H1 (cell line): ENCODE measurements around the gene FKBP1A. TPM values are rescaled to one million over a fixed set of nuclear protein-coding genes. Genes with fewer than 3 reads are reported as not detected.
A peak's percentile ranks its signal among the peaks of the same experiment; 100 is the strongest.

Experiments used
- CTCF ChIA-PET: fragments of 300-600 bp; sonication (Branson Sonifier 250); formaldehyde crosslinking; loops from one replicate; lab custom pipeline; 2021; ENCODE audit not compliant: partially characterized antibody; lab: Charles Lee
- POLR2A ChIA-PET: fragments of 300-600 bp; sonication (Branson Sonifier 250); formaldehyde crosslinking; loops from one replicate; lab custom pipeline; 2021; ENCODE audit warnings: inconsistent platforms; ENCODE audit not compliant: partially characterized antibody; lab: Charles Lee
- DNase-seq, 2 experiments: peaks; one replicate each; pipeline versions ENCODE4 v3.0.0 to v3.0.0-alpha.2; 2010 to 2022; ENCODE audit warnings: low spot score in 2 of 2, low read depth in 1 of 2, mixed read lengths in 1 of 2
- FAIRE-seq: peaks from 2 replicates; lab custom pipeline; 2011; peaks lifted over from hg19 to GRCh38; lab: Jason Lieb, UNC
- H2AFZ ChIP-seq: 2 replicates; pipeline ENCODE4 v1.8.1; 2012; ENCODE audit warnings: low read length, inconsistent platforms
- H2AK5ac ChIP-seq: 2 replicates; pipeline ENCODE4 v1.6.1; 2013; ENCODE audit warnings: low read depth, low read length
- H2BK120ac ChIP-seq: replicated peaks from 2 replicates; pipeline ENCODE3; 2013; ENCODE audit warnings: low read depth, low read length, inconsistent platforms
- H2BK12ac ChIP-seq: 2 replicates; pipeline ENCODE4 v1.6.1; 2013; ENCODE audit warnings: low read depth, low read length
- H2BK15ac ChIP-seq: 2 replicates; pipeline ENCODE4 v1.6.1; 2013; ENCODE audit warnings: low read length
- H2BK20ac ChIP-seq: 2 replicates; pipeline ENCODE4 v1.6.1; 2013; ENCODE audit warnings: low read length
- H2BK5ac ChIP-seq: 2 replicates; pipeline ENCODE4 v1.6.1; 2013; ENCODE audit warnings: low read depth, low read length
- H3K14ac ChIP-seq: 2 replicates; pipeline ENCODE4 v1.6.1; 2013; ENCODE audit warnings: inconsistent platforms; ENCODE audit not compliant: insufficient read length
- H3K18ac ChIP-seq: 2 replicates; pipeline ENCODE4 v1.6.1; 2013; ENCODE audit warnings: low read length; ENCODE audit errors: extremely low read depth
- H3K23ac ChIP-seq: 2 replicates; pipeline ENCODE4 v1.6.1; 2013; ENCODE audit warnings: inconsistent platforms; ENCODE audit not compliant: insufficient read length
- H3K23me2 ChIP-seq: 2 replicates; pipeline ENCODE4 v1.6.1; 2013; ENCODE audit warnings: low read depth, low read length
- H3K27ac ChIP-seq: 2 replicates; pipeline ENCODE4 v1.6.1; 2011; ENCODE audit warnings: low read depth, low read length, inconsistent platforms
- H3K27me3 ChIP-seq, 4 experiments: replicated peaks in 1 of 4; 1 replicate in 1 of 4; 2 replicates in 3 of 4; pipeline versions ENCODE4 v1.6.1 to v1.8.1; 2011 to 2013; ENCODE audit warnings: low read length in 3 of 4, mild to moderate bottlenecking in 3 of 4, inconsistent platforms in 2 of 4, mixed read lengths in 2 of 4, moderate library complexity in 1 of 4; ENCODE audit not compliant: control insufficient read depth in 3 of 4, insufficient read depth in 3 of 4; ENCODE audit errors: extremely low read depth in 1 of 4
- H3K36me3 ChIP-seq, 4 experiments: 2 replicates each; pipeline versions ENCODE4 v1.6.1 to v1.8.1; 2011 to 2013; ENCODE audit warnings: mild to moderate bottlenecking in 4 of 4, low read length in 3 of 4, moderate library complexity in 2 of 4, control low read depth in 1 of 4, inconsistent platforms in 1 of 4; ENCODE audit not compliant: insufficient read depth in 4 of 4, control insufficient read depth in 2 of 4
- H3K4ac ChIP-seq: replicated peaks from 2 replicates; pipeline ENCODE3; 2013; ENCODE audit warnings: low read length, low read depth, mixed read lengths, inconsistent platforms; ENCODE audit not compliant: insufficient read length
- H3K4me1 ChIP-seq, 4 experiments: replicated peaks in 1 of 4; 1 replicate in 1 of 4; 2 replicates in 3 of 4; pipeline versions ENCODE4 v1.6.1 to v1.8.1; 2011 to 2013; ENCODE audit warnings: low read length in 3 of 4, inconsistent platforms in 2 of 4, mixed read lengths in 1 of 4; ENCODE audit not compliant: insufficient read depth in 4 of 4, control insufficient read depth in 3 of 4
- H3K4me2 ChIP-seq, 2 experiments: 2 replicates each; pipeline versions ENCODE4 v1.6.1 to v1.8.1; 2011 to 2013; ENCODE audit warnings: low read depth in 2 of 2, low read length in 2 of 2, control low read depth in 1 of 2, inconsistent platforms in 1 of 2, mild to moderate bottlenecking in 1 of 2; ENCODE audit not compliant: insufficient read depth in 1 of 2
- H3K4me3 ChIP-seq, 4 experiments: fragments of 200-600, 300-600 bp in 1 of 4; sonication (generic), shearing (Covaris generic), sonication (Bioruptor Twin) in 1 of 4; 2 replicates each; pipeline versions ENCODE4 v1.5.1 to v1.8.1; 2011 to 2016; ENCODE audit warnings: low read length in 4 of 4, low read depth in 3 of 4, control low read depth in 2 of 4, inconsistent platforms in 2 of 4, mild to moderate bottlenecking in 2 of 4, mixed read lengths in 1 of 4, moderate library complexity in 1 of 4; ENCODE audit not compliant: insufficient read depth in 2 of 4; ENCODE audit errors: extremely low read depth in 1 of 4
- H3K56ac ChIP-seq: replicated peaks from 2 replicates; pipeline ENCODE3; 2013; ENCODE audit warnings: low read depth, mild to moderate bottlenecking, mixed read lengths, low read length, inconsistent platforms; ENCODE audit not compliant: insufficient read length
- H3K79me1 ChIP-seq: 2 replicates; pipeline ENCODE4 v1.6.1; 2013; ENCODE audit warnings: low read depth, low read length, control low read depth
- H3K79me2 ChIP-seq, 2 experiments: 2 replicates each; pipeline versions ENCODE4 v1.6.1 to v1.8.1; 2012 to 2013; ENCODE audit warnings: low read length in 2 of 2, mild to moderate bottlenecking in 2 of 2, inconsistent platforms in 1 of 2; ENCODE audit not compliant: insufficient read depth in 2 of 2, control insufficient read depth in 1 of 2
- H3K9ac ChIP-seq, 4 experiments: replicated peaks in 1 of 4; 1 replicate in 1 of 4; 2 replicates in 3 of 4; pipeline versions ENCODE4 v1.6.1 to v1.8.1; 2011 to 2013; ENCODE audit warnings: low read depth in 3 of 4, low read length in 3 of 4, control low read depth in 2 of 4, mild to moderate bottlenecking in 2 of 4, moderate library complexity in 2 of 4, inconsistent platforms in 1 of 4; ENCODE audit errors: extremely low read depth in 1 of 4
- H3K9me3 ChIP-seq, 2 experiments: 2 replicates each; pipeline versions ENCODE4 v1.6.1 to v1.8.1; 2012 to 2013; ENCODE audit warnings: mild to moderate bottlenecking in 2 of 2, moderate library complexity in 2 of 2, control low read depth in 1 of 2, inconsistent platforms in 1 of 2, low read depth in 1 of 2, low read length in 1 of 2, mixed read lengths in 1 of 2; ENCODE audit not compliant: insufficient read depth in 2 of 2
- H4K20me1 ChIP-seq, 2 experiments: replicated peaks in 1 of 2; 2 replicates each; pipeline versions ENCODE3 to v1.8.1; 2011 to 2013; ENCODE audit warnings: inconsistent platforms in 2 of 2, low read length in 2 of 2, mild to moderate bottlenecking in 1 of 2; ENCODE audit not compliant: insufficient read depth in 2 of 2, control insufficient read depth in 1 of 2
- H4K5ac ChIP-seq: 2 replicates; pipeline ENCODE4 v1.6.1; 2013; ENCODE audit warnings: low read length, low read depth, mixed read lengths, inconsistent platforms; ENCODE audit not compliant: insufficient read length
- H4K8ac ChIP-seq: 2 replicates; pipeline ENCODE4 v1.8.0; 2013; ENCODE audit warnings: mild to moderate bottlenecking, moderate library complexity, low read length, inconsistent platforms; ENCODE audit not compliant: insufficient read depth; ENCODE audit errors: extremely low read depth
- H4K91ac ChIP-seq: replicated peaks from 2 replicates; pipeline ENCODE3; 2013; ENCODE audit warnings: low read length, mixed read lengths, inconsistent platforms; ENCODE audit not compliant: insufficient read length
- BACH1 ChIP-seq: IDR thresholded peaks from 2 replicates; pipeline ENCODE4 v1.6.1; 2012; ENCODE audit warnings: low read length, improper control_type of control experiment
- EGR1 ChIP-seq: IDR thresholded peaks from 2 replicates; pipeline ENCODE4 v1.6.1; 2011; ENCODE audit warnings: low read depth, low read length, borderline replicate concordance
- POU5F1 ChIP-seq: IDR thresholded peaks from 2 replicates; pipeline ENCODE4 v1.6.1; 2011; ENCODE audit warnings: low read depth, mild to moderate bottlenecking, low read length, moderate library complexity
- RAD21 ChIP-seq, 2 experiments: IDR thresholded peaks in 1 of 2; conservative IDR thresholded peaks in 1 of 2; 2 replicates each; pipeline ENCODE4 v1.6.1; 2011; ENCODE audit warnings: low read depth in 2 of 2, low read length in 2 of 2, improper control_type of control experiment in 1 of 2, inconsistent platforms in 1 of 2, mild to moderate bottlenecking in 1 of 2, moderate library complexity in 1 of 2
- RNF2 ChIP-seq: fragments of 200-900, 300-1000 bp; sonication (generic); IDR thresholded peaks from 2 replicates; pipeline ENCODE4 v1.7.1; 2016; ENCODE audit warnings: borderline replicate concordance, low read depth, mild to moderate bottlenecking, antibody characterized with exemption, low read length; ENCODE audit not compliant: poor library complexity, severe bottlenecking; ENCODE audit errors: missing control alignments
- RXRA ChIP-seq: IDR thresholded peaks from 2 replicates; pipeline ENCODE4 v1.6.1; 2011; ENCODE audit warnings: low read depth, mild to moderate bottlenecking, low read length, moderate library complexity; ENCODE audit not compliant: insufficient read depth
- WGBS, 2 experiments: shearing (Covaris generic) in 1 of 2; methylation state at CpG; one replicate each; pipeline versions ENCODE4 v1.1.6 to v1.1.7; 2013 to 2015; ENCODE audit warnings: low lambda C conversion rate in 2 of 2, mixed read lengths in 2 of 2, inconsistent platforms in 1 of 2, low coverage in 1 of 2, missing lambda C conversion rate in 1 of 2; ENCODE audit not compliant: insufficient replicate concordance in 2 of 2, insufficient coverage in 1 of 2, insufficient read length in 1 of 2; ENCODE audit errors: extremely low coverage in 1 of 2, missing lambda C conversion rate in 1 of 2; 5-methylcytosine and 5-hydroxymethylcytosine counted together
- long read RNA-seq, 2 experiments: library from RNA in 1 of 2; library from capped mRNA in 1 of 2; stranded (forward); transcript quantifications; one replicate each; pipeline ENCODE4 v2.0.0, GENCODE V29; 2021; ENCODE audit warnings: inconsistent platforms in 1 of 2
- polyA minus RNA-seq, 3 experiments: library from RNA; depleted of rRNA, polyadenylated mRNA; stranded (reverse); fragments of >200 nt; gene quantifications; 1 replicate in 2 of 3; 2 replicates in 1 of 3; pipeline ENCODE4 v1.2.3, GENCODE V29; 2011
- polyA plus RNA-seq, 7 experiments: library from polyadenylated mRNA; depleted of rRNA in 3 of 7; stranded (reverse) in 5 of 7; unstranded in 2 of 7; fragments of >200 nt in 5 of 7; fragments of 200-250 nt in 2 of 7; gene quantifications; 1 replicate in 5 of 7; 2 replicates in 1 of 7; 4 replicates in 1 of 7; pipeline versions ENCODE4 v1.2.1 to v1.2.3, GENCODE V29; 2011 to 2013; ENCODE audit warnings: missing spikeins in 2 of 7, mixed read lengths in 2 of 7
- total RNA-seq: library from RNA; stranded (reverse); fragmentation: NEBNext Ultra II Directional; extraction: Animal tissue kit (Norgen Biotek cat#: 25700); gene quantifications from 2 replicates; pipeline ENCODE4 v1.2.1, GENCODE V29; 2021

Gene FKBP1A
- total RNA-seq (243 and 250 TPM in 2 replicates), polyA plus RNA-seq (2011; rRNA removed) (583 and 685 TPM in 2 replicates), polyA minus RNA-seq (2011; rRNA and poly(A)+ RNA removed) (384 and 553 TPM in 2 replicates)
- 454 TPM for polyA plus RNA-seq (2011; cell fraction: cytosol; rRNA removed)
- polyA plus RNA-seq (2011; cell fraction: nucleus; rRNA removed): 218 TPM
- 324 to 404 TPM (median 351 TPM) in 4 replicates for polyA plus RNA-seq (2012, experiment 1 of 2)
- 485 TPM for polyA plus RNA-seq (2012, experiment 2 of 2)
- polyA plus RNA-seq (2013, experiment 1 of 2): 192 TPM
- polyA plus RNA-seq (2013, experiment 2 of 2): 207 TPM
- polyA minus RNA-seq (2011; cell fraction: cytosol; rRNA and poly(A)+ RNA removed): 108 TPM
- 113 TPM for polyA minus RNA-seq (2011; cell fraction: nucleus; rRNA and poly(A)+ RNA removed)
- long read RNA-seq, experiment 1, transcript FKBP1A-204 (5 exons, 1,622 nt): major isoform, 139 of 257 reads
- long read RNA-seq, experiment 1, transcript FKBP1A-203 (4 exons, 976 nt): minor isoform, 59 of 257 reads
- long read RNA-seq, experiment 1, transcript FKBP1A-202 (4 exons, 747 nt): minor isoform, 8 of 257 reads
- long read RNA-seq, experiment 1, partial matches to known transcripts: 39 of 257 reads
- long read RNA-seq, experiment 1, other reads (novel, unspliced or antisense): 4 of 257 reads
- long read RNA-seq, experiment 2, transcript FKBP1A-204 (5 exons, 1,622 nt): major isoform, 12 of 19 reads
- long read RNA-seq, experiment 2, transcript FKBP1A-203 (4 exons, 976 nt): minor isoform, 5 of 19 reads
- long read RNA-seq, experiment 2, partial matches to known transcripts: 2 of 19 reads
- long read RNA-seq, experiment 2, other reads (novel, unspliced or antisense): 0 of 19 reads

DNA sequence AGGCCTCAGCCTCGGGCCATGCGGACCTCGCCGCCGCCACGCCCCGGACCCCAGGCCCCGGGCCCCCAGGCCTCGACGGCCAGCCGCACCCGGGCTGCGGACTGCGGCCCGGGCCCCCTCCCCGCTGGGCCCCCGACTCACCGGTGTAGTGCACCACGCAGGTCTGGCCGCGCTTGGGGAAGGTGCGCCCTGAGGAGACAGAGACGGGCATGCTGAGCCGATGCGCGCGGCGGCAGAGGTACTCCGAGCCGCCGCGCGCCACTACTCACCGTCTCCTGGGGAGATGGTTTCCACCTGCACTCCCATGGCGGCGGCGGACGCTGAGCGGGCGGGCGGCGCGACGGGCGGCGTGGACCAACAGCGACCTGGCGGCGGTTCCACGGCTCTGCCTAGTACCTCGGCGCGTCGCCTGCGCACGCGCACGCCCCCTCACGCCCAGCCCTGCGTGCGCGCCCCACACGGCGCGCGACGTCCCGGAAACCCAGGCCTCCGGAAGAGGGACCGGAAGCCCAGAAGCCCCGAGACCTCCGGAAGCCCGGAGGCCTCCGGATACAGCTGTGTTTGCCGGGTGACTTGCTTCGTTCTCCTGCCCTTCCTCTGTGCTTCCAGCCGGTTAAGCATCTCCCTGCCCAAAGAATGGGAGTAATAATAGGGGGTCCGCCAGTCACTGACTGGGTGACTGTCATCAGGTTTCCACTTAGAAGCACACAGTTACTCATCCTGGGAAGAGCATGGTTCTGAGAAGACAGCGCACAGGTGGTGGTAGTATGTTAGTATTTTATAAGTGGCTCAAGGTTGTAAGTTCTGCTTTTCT, at the start of gene FKBP1A:
Gene FKBP1A (minus strand): TSS at position 362 of the 814 bp plus-strand sequence. CDS start 56 bp downstream, at position 306.
- H2AK5ac ChIP-seq: no peak within 1 kb of the TSS
- H3K4me3 ChIP-seq: peak within 1 kb of the TSS; percentile 53 to 86 (median 79)
- H3K79me2 ChIP-seq: peaks cover 25 to 46% of the 10 kb centered on the region in 2 experiments
- H3K18ac ChIP-seq: peak within 1 kb of the TSS; percentile 38; the same call in 1 of the 2 replicates
- peaks cover 25% of the 10 kb centered on the region for H3K79me1 ChIP-seq
- peak within 1 kb of the TSS; percentile 84 for H4K8ac ChIP-seq
- no peak within 1 kb of the TSS; the same call in 1 of the 2 replicates for H3K27ac ChIP-seq
- H2BK15ac ChIP-seq: no peak within 1 kb of the TSS
- H3K23ac ChIP-seq: no peak within 1 kb of the TSS
- H3K56ac ChIP-seq: peak within 1 kb of the TSS; percentile 65
- no peaks in the 10 kb centered on the region for H3K9me3 ChIP-seq
- H2BK12ac ChIP-seq: no peak within 1 kb of the TSS
- peak within 1 kb of the TSS; percentile 85; the same call in 1 of the 2 replicates for H2AFZ ChIP-seq
- peaks cover 8% of the 10 kb centered on the region for H3K23me2 ChIP-seq
- POLR2A ChIA-PET: interaction anchor here (1.0 to 2.2 kb wide), 7 partner anchors 8 to 74 kb away, joined by 3 to 9 read pairs (median 4); partner anchors contain the start of gene NSFL1C
- peaks cover 0 to 19% (median 8%) of the 10 kb centered on the region in 4 experiments; a peak in 5 of 7 replicates for H3K27me3 ChIP-seq
- peaks cover 10 to 31% (median 11%) of the 10 kb centered on the region in 4 experiments; a peak in 6 of 7 replicates for H3K4me1 ChIP-seq
- H4K5ac ChIP-seq: no peak within 1 kb of the TSS
- no peak within 1 kb of the TSS for H3K4ac ChIP-seq
- peak within 1 kb of the TSS; percentile 92 to 96 for H3K4me2 ChIP-seq
- no peak within 1 kb of the TSS for H3K14ac ChIP-seq
- no peak within 1 kb of the TSS for H2BK120ac ChIP-seq
- H4K91ac ChIP-seq: peak within 1 kb of the TSS; percentile 62
- FAIRE-seq (no peak), DNase-seq (peak in 1 of 2 experiments; percentile 85)
- H3K36me3 ChIP-seq: no peaks in the 10 kb centered on the region
- H3K9ac ChIP-seq: peak within 1 kb of the TSS; percentile 48 to 71 (median 56); a peak in 6 of 7 replicates
- no peak within 1 kb of the TSS for H2BK20ac ChIP-seq
- peaks cover 12 to 23% of the 10 kb centered on the region in 2 experiments for H4K20me1 ChIP-seq
- WGBS, 2 experiments: 3% methylated on average over 32 of the region's 79 CpGs; no CpG with 5 or more reads in 1 of the 2 experiments
- H2BK5ac ChIP-seq: no peak within 1 kb of the TSS
- CTCF ChIA-PET: interaction anchor here (0.6 to 1.8 kb wide), 9 partner anchors 16 to 126 kb away, joined by 3 to 6 read pairs (median 3); partner anchors contain the start of gene NSFL1C
- TF ChIP-seq RAD21 (IDR thresholded peaks at IDR 0.05 in 1 of 2, conservative IDR thresholded peaks at IDR 0.05 in 1 of 2; ENCODE audit: low read depth in 2 of 2, low read length in 2 of 2): no peak; a peak in 1 of 4 replicates
- TF ChIP-seq EGR1: peak; percentile 93
- TF ChIP-seq RNF2: no peak
- TF ChIP-seq POU5F1: no peak
- no peak for TF ChIP-seq RXRA
- TF ChIP-seq BACH1: peak; percentile 58; the same call in 1 of the 2 replicates
